ENCODE measurements around the gene ARL16.

- TF ChIP-seq POLR2A (IDR thresholded peaks at IDR 0.05) (no peak), CTCF (IDR thresholded peaks at IDR 0.05) (peak in 1 of 3 experiments; percentile 7)
Measured at GRCh38 chr17:81636505-81637288, 46.9 kb downstream of the ARL16 start, which contains the start of the genes NPLOC4 and TSPAN10.

Measured in testis (tissue), 2 donors.